ENCODE measurements around the gene CPNE4.

DNA sequence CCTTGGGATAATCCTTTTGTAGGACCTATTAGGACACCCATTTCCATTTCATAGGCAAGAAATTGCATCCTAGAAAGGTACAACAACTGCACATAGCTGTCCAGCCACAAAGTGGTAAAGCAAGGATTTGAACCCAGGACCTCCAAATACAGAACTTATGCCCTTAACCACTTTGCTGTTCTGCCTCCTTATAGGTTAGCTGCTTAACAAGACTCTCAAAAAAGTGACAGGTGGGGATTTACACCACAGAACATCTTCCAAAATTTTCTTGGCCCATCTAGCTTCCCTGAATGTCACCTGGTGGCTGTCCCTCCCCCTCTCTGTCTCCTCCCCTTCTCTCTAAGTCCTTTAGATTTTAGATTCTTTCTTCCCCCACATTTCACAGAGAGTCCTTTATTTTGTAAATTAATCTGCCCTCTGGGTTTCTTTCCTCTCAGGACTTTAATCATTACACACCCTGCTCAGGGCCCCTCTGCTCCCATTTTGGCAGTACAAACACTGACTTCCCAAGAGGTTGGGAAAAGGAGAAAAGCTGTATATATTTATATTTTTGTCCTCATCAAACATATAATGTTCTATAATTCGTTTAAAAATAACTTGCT is 120.6 kb downstream of the CPNE4 start:
- TF ChIP-seq, protein P1, sequence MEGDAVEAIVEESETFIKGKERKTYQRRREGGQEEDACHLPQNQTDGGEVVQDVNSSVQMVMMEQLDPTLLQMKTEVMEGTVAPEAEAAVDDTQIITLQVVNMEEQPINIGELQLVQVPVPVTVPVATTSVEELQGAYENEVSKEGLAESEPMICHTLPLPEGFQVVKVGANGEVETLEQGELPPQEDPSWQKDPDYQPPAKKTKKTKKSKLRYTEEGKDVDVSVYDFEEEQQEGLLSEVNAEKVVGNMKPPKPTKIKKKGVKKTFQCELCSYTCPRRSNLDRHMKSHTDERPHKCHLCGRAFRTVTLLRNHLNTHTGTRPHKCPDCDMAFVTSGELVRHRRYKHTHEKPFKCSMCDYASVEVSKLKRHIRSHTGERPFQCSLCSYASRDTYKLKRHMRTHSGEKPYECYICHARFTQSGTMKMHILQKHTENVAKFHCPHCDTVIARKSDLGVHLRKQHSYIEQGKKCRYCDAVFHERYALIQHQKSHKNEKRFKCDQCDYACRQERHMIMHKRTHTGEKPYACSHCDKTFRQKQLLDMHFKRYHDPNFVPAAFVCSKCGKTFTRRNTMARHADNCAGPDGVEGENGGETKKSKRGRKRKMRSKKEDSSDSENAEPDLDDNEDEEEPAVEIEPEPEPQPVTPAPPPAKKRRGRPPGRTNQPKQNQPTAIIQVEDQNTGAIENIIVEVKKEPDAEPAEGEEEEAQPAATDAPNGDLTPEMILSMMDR (IDR thresholded peaks at IDR 0.05 in 8 of 11, conservative IDR thresholded peaks at IDR 0.05 in 3 of 11): no peak
- TF ChIP-seq POLR2A (IDR thresholded peaks at IDR 0.05) (no peak), POLR2AphosphoS5 (IDR thresholded peaks at IDR 0.05) (no peak)
